ENCODE results near the gene AFF3.
"Not testable (repeated sequence)": the region's sequence is repeated elsewhere in the genome, so short reads cannot be mapped to it uniquely, and the experiment has no call there.

Gene AFF3, protein sequence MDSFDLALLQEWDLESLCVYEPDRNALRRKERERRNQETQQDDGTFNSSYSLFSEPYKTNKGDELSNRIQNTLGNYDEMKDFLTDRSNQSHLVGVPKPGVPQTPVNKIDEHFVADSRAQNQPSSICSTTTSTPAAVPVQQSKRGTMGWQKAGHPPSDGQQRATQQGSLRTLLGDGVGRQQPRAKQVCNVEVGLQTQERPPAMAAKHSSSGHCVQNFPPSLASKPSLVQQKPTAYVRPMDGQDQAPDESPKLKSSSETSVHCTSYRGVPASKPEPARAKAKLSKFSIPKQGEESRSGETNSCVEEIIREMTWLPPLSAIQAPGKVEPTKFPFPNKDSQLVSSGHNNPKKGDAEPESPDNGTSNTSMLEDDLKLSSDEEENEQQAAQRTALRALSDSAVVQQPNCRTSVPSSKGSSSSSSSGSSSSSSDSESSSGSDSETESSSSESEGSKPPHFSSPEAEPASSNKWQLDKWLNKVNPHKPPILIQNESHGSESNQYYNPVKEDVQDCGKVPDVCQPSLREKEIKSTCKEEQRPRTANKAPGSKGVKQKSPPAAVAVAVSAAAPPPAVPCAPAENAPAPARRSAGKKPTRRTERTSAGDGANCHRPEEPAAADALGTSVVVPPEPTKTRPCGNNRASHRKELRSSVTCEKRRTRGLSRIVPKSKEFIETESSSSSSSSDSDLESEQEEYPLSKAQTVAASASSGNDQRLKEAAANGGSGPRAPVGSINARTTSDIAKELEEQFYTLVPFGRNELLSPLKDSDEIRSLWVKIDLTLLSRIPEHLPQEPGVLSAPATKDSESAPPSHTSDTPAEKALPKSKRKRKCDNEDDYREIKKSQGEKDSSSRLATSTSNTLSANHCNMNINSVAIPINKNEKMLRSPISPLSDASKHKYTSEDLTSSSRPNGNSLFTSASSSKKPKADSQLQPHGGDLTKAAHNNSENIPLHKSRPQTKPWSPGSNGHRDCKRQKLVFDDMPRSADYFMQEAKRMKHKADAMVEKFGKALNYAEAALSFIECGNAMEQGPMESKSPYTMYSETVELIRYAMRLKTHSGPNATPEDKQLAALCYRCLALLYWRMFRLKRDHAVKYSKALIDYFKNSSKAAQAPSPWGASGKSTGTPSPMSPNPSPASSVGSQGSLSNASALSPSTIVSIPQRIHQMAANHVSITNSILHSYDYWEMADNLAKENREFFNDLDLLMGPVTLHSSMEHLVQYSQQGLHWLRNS (N-terminal part only)
- 6.6 to 10.2 reads per million in 2 donors for total RNA-seq

DNA sequence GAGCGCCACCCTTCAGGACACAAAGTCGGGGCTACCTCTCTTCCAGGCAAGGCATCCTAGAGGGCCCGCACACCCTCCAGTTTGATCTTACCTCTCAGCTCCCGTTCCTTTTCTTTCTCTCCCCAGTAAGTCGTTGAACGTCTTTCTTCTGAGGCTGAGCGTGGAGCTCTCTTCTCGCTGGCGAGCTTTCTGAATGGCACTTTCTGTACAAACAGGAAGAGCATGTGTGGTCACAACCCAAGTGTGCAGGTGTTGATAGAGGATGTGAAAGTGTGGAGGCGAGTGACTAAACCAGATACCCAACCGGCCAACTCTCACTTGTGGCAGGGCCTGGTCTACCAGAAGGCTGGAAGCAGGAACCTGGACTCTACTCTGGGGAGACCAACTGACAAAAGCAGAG, at the start of gene AFF3:
Gene AFF3 (minus strand): TSS at position 198 of the 400 bp plus-strand sequence. CDS start 38,136 bp downstream, outside the sequence.
- DNase-seq, result no peak

DNA sequence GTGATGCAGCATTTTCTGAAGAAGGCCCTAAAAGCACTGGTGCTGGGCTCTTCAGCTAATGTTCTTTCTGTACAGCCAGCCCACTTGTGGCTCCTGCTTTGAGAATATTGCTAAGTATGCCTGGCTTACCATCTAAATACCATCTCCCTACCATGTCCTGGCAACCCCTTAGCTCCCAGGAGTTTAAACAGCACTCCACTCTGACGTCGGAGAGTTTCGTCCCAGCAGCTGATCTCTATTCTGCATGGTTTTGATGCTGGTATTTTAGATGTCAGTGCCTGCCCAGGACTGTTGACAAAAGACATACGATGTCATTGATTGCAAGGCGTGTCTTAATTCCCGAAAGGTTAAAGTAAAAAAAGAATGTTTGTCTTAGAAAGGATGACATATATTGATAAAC, 47.0 kb upstream of the AFF3 start:
- DNase-seq, result no peak

DNA sequence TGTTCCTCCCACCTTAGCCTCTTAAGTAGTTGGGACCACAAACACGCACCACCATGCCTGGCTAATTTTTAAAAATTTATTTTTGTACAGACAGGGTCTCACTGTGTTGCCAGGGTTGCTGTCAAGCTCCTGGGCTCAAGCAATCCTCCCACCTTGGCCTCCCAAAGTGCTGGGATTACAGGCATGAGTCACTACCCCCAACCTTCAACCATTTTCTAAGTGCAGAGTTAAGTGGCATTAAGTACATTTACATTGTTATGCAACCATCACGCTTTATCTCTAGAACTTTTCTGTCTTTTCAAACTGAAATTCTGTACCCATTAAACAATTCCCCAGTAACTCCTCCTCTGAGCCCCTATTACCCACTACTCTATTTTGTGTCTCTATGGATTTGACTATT, 45.9 kb upstream of the AFF3 start:
- no peak for DNase-seq

DNA sequence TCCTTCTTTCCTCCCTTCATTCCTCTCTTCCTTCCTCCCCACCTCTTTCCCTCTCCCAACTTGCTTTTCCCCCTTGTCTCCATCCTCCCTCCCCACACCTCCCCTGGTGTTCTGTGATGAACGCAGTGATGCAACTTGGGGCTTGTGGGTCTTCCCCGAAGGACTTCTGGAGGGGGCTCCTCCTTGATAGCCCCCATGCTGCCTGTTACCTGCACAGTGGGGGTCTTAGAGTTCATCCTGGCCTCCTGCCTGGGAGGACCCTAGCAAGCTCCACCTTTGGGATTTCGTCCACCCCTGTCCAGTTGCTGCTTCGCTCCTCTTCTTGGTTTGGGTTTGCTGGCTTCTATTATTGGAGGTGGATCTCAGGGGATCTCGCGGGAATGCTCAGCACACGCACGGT, 43.7 kb upstream of the AFF3 start:
- no peak for DNase-seq

DNA sequence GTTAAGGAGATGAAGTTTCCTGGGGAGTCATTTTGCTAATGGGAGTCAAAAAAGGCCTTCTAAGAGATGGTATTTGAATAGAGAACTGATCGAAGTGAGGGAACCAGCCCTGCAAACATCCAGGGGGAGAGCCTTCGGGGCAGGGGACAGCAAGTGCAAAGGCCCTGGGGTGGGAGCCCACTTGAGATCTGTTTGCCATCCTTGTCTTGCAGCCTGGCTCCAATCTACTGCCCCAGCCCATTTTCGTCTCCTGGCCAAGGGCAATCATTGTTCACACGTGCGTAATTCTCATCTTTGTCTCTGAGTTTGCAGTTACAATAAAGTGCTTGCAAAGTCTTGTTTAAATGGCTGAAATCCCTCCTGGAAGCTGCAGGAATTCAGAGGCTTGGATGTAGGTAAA, 43.1 kb upstream of the AFF3 start:
- no peak for DNase-seq

DNA sequence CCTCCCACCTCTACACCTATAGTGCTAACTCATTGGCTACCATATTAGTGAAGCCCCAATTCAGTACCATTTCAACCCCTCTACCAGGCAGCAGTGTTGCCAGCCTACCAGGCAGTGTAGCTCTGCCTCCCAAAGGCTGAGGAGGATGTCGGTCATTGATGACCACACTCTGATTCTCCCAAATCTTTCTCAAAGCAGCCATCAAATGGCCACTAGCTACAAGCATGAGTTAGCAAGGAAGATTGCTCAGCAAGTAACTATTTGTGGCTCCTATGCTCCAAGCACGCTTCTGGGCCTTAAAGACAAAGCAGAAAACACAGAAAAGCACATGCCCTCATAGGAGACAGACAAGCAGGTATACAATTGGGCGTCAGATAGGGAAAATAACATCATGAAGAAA, 42.7 kb upstream of the AFF3 start:
- DNase-seq, result no peak

DNA sequence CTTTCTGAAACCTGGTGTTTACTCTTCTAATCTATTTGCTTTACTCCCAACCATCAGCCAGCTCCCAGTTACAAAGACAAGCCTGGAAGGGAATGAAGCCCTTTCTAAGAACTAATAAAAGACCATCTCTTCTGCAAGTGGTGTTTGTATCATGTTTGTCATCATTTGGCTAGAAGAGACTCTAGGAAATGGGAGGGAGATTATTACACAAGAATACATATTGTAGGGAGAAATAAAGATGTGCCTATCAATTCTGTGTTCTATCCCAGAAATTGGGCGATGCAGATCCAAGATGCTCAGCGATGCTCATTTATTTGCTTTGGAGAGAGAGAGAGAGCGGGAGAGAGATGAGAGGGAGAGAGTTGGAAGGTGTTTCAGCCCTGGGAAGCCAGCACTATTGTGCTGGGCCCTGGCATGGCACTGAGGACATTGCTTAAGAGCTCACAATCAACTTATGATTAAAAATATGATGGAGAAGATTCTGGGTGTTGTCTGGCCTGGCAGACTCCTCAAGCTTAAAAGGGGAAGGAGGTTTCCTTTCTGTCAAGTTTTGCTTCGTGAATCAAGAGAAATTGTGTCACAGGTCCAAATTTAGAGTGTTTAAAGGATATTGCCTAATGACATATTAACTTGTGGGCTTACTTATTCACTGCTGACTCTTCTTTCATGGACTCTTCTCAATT, 41.8 kb upstream of the AFF3 start:
- DNase-seq, result no peak

DNA sequence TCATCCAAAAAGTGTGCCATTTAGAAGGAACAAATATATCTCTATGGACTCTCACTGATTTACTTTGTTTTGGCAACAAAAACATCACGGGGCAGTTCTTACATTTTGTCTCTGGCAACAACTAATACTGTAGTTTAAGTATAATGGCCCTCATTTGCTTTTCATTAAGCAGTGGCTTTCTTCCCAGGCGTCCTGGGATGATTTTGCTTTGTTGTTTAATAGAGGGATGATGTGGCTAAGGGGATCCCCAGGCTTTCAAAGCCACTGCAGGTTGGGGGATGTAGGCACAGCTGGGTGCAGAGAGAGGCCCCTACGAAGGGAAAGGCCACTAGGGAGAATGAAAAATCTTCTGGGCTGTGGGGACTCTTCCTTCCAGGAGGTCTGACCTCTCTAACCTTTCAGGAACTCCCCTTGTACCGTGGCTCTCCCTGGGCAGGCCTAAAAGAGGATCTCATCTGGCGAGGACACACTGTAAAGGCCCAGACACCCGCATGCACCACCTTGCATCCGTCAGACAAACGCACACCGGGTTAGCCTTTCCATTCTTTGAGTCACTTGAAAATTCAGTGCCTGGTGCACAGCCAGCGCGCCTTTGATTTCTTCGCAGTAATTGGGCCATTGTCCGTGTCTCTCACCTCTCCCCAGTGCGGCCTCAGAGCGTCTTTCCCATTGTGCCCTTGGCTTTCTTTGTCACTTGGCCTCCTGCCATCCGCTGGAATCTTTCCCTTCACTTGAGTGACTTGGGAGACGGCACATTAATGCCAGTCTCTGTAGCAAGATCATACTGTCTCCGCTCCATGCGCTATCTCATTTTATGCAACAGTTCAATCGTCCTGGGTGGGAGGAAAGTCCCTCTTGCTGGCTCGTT, 40.3 kb upstream of the AFF3 start:
- DNase-seq, result no peak

DNA sequence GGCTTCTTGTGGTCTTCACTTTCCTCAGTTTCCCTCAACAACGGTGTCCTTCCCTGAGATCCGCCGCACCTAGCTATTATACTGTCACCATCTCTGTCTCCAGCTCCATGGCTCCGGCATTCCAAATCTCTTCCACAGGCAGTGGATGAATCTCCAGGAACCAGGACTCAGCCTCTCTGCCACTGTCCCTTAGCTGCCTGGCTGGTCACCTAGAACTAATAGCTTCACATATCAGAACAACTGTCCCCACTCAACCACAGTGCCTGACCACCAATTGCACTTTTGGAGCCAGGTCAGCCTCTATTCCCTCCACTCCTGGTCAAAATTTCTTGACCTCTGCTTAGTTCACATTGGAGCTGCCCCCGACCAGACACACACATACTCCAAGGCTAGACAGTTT, 38.1 kb upstream of the AFF3 start:
- no peak for DNase-seq

DNA sequence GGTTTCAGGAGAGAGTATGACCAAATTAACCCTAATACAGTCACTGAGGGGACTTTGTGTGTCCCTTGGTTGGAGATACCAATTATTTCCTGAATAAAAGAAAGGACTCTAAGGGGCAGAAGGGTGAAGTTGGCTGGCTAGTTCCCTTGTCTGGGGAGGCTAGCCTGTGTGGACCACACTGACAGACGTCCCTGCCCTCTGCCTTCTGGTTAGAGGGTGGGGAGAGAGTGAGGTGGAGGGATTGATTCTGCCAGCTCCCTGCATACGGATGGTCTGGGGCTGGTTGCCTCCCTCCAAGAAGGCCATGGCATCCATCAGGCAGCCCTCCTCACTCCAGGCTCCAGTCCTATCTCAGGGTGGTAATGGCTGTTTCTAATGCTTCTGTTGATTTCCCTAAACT, 37.4 kb upstream of the AFF3 start:
- DNase-seq, result no peak

DNA sequence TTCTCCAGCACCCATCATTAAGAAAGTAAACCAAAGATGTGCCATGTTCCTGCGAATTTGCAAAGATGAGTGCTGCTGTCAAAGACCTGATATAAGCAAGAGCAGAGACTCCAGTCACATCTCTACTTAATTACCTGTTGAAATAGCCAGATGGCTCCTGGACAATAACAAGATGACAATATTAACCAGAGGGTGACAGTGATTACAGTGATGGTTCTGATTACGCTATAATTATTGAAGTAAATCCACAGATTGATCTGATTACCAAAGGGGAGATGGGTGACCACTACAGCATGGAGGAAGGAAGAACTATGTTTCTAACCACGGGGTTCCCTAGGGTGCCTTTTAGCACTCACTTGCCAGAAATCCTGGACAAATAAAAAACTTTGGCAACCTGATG, 36.5 kb upstream of the AFF3 start:
- DNase-seq, result no peak

DNA sequence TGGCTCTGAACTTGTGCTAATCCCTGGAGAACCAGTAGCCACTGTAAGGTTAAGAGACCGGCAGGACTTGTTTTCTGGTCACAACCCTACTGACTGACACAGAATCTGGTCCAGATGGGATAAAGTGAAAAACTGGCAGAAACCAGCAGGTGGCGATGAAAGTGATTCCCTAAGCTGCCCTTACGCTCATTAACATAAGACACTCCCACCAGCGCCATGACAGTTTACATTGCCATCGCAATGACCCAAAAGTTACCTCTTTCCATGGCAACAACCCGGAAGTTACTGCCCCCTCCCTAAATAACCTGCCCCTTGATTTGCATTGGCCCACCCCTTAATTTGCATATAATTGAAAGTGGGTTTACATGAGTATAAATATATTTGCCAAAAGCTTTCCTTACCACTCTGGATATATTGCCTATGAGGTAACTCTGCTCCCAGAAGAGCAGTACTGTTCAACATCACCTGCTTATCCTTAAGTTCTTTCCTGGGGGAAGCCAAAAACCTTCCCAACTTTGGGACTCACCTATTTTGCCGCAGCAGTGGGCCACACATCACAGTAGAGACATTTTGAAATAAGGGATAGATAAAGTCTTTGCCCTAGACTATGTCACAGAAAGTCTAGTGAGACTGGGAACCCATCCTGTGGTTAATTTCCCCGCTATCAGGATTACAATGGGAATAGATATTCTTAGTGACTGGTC, 35.8 kb upstream of the AFF3 start:
- DNase-seq, result no peak

DNA sequence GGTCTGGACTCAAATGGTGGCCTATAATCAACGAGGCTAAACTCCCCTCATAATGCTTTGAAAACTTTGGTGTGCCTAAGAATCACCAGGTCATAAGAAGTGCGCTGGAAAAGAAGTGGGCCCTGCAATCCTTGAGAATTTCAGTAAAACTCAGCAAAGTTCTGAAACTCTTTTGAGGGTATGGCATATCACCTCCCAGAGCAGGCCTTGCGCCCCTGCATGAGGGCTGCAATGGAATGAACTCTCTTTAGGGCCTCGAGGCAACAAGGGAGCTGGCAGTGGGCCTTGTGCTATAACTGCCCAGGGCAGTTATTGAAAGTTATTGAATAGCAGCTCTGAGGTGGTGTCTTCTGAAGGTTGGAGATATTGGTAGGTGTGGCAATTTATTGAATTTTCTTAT, 34.5 kb upstream of the AFF3 start:
- DNase-seq, result no peak

DNA sequence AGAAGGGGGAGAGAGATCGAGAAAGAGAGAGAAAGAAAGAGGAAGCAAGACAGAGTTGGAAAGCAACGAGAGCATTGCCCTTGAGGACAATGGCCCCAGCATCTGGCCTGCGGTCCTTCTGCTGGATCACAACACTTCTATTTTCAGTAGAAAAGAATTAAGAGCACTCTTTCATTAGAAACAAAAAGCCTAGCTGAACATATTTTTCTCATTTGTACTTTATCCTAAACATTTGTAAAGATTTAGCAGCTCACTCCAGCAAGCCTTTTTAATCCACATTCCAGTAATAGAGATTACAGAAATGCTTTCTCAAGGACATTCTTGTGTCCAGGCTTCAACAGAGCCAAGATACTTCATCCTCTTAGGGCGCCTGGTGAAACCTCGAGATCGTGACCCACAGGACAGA, 31.6 kb upstream of the AFF3 start:
- no peak for DNase-seq

DNA sequence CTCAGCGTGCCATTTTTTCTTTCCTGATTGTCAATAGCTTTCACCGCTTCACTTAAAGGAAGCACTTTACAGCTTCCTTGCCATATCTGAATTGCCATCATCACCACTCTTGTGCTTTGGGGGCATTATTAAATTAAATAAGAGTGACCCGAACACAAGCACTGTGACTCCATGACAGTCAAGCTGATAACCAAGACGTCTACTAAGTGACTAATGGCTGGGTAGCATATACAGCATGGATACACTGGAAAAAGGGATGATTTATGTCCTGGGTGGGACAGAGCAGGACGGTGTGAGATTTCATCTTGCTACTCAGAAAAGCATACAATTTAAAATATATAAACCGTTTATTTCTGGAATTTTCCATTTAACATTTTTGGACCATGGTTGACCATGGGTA, 24.3 kb upstream of the AFF3 start:
- no peak for DNase-seq

DNA sequence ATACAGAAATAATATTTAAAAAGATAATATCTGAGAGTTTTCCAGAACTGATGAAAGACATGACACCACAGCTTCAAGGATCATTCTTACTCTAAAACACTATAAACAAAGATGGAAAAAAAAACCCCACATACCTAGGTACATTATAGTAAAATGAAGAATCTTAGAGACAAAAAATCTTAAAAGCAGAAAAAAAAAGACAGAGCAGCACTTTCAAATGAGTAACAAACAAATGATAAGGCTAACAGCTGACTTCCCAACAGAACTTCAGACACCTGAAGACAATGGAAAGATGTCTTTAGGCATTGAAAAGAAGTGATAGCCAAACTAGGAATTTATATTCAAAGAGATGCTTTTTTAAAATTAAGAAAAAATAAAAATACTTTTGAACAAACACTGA, 21.2 kb upstream of the AFF3 start:
- no peak for DNase-seq

DNA sequence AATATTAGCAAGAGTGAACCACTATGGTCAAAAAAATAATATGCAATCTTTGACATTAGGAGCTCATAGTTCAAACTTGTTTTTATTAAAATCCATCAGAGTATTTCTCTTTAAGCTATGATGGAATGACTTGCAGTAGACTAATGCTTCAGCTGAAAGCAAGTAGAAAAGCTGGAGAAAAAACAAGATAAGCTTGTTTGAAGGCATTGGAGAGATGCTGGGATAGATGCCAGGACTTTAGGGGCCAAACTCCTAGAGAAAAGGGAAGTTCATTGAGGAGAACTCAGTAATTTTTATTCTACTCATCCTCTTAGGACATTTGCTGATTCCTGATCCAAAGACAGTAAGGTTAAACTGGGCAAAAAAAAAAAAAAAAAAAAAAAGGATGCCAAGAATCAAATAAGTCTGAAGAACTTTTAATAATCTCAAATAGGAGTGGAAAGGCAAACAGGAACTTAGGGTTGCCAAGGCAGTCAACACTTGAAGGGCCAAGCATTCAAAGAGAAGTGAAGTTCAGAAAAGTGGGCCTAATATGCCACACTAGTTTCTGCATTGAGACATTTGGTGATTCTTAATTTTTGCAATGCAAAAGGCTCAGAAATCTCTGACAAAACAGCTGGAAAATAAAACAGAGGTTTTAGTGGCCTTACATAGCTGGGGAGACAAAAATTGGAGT, 19.7 kb upstream of the AFF3 start:
- no peak for DNase-seq

DNA sequence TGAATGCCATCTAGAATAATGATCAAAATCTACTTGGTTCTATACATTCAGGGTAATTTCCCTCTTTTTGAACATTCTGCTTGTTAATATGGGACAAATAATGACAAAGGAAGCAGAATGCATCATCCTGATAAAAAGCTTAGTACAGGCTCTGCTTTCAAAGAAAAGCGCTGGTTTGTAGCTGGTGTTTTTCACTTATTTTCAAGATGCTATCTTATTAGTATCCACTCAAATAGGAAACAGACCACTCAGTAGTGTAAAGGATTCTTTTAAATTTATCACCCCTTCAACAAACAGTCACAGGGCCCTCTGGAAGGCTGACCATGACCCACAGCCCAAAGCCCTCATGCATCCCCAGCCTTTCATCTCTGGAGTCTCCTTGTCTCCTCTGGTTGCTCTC, 18.0 kb upstream of the AFF3 start:
- DNase-seq, result no peak

DNA sequence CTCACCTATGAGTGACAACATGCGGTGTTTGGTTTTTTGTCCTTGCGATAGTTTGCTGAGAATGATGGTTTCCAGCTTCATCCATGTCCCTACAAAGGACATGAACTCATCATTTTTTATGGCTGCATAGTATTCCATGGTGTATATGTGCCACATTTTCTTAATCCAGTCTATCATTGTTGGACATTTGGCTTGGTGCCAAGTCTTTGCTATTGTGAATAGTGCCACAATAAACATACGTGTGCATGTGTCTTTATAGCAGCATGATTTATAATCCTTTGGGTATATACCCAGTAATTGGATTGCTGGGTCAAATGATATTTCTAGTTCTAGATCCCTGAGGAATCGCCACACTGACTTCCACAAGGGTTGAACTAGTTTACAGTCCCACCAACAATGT, 9.4 kb upstream of the AFF3 start:
- not testable (repeated sequence) for DNase-seq

DNA sequence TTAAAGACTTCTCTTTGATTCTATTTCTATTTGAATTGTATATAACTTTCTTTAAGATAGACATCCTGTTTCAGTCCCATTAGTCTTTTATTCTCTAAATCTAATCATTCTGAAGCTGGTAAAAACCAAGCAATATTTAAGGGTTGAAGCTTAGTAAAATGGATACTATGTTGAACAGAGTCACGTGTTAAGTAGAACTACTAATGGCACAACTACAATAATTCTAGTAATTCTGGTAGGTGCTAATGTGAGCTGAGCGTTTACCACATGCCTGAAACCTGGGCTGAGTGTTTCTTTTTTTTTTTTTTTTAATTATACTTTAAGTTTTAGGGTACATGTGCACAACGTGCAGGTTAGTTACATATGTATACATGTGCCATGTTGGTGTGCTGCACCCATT, 8.9 kb upstream of the AFF3 start:
- no peak for DNase-seq
